D721Med (cell line): ENCODE results near the gene MLEC.

Experiments used
- DNase-seq: peaks from one replicate; pipeline ENCODE4 v3.0.0; 2011; ENCODE audit warnings: low spot score; ENCODE audit not compliant: insufficient read length
- FAIRE-seq: peaks from 2 replicates; lab custom pipeline; 2011; peaks lifted over from hg19 to GRCh38; lab: Jason Lieb, UNC
- TF ChIP-seq, protein P1 (sequence below): IDR thresholded peaks from 2 replicates; pipeline ENCODE4 v1.5.1; 2012; ENCODE audit warnings: mild to moderate bottlenecking, control low read depth; ENCODE audit not compliant: insufficient read depth; ENCODE audit errors: missing control alignments

The MLEC gene

DNA sequence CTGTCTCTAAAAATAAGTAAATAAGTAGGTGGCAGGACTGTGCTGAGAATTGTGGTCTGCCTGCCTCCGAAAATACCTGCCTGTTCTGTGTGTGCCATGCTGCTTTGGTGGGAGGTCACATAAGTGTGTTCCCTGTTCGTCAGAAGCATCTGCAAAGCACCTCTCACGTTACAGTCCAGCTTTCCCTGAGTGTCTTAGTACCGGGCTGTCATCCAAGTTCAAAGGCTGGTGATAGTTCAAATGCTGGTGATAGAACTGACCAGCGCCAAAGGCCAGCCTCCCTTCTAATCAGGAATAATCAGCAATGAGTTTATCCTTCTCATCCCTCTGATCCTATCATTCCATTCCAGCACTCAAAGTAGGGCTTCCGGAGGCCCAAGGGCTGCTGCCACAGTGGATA is 40.9 kb upstream of the MLEC start:
- TF ChIP-seq, protein P1, sequence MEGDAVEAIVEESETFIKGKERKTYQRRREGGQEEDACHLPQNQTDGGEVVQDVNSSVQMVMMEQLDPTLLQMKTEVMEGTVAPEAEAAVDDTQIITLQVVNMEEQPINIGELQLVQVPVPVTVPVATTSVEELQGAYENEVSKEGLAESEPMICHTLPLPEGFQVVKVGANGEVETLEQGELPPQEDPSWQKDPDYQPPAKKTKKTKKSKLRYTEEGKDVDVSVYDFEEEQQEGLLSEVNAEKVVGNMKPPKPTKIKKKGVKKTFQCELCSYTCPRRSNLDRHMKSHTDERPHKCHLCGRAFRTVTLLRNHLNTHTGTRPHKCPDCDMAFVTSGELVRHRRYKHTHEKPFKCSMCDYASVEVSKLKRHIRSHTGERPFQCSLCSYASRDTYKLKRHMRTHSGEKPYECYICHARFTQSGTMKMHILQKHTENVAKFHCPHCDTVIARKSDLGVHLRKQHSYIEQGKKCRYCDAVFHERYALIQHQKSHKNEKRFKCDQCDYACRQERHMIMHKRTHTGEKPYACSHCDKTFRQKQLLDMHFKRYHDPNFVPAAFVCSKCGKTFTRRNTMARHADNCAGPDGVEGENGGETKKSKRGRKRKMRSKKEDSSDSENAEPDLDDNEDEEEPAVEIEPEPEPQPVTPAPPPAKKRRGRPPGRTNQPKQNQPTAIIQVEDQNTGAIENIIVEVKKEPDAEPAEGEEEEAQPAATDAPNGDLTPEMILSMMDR: no peak
- no peak for FAIRE-seq
- no peak for DNase-seq

DNA sequence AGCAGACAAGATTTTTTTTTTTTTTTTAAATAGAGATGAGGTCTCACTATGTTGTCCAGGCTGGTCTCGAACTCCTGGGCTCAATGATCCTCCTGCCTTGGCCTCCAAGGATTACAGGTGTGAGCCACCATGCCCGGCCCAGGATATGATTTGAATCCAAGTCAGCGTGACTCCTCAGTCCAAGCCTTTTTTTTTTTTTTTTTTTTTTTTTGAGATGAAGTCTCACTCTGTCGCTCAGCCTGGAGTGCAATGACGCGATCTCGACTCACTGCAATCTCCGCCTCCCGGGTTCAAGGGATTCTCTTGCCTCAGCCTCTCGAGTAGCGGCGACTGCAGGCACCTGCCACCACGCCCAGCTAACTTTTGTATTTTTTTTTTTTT is 39.6 kb upstream of the MLEC start:
- TF ChIP-seq, protein P1: no peak
- FAIRE-seq: no peak
- DNase-seq: no peak

DNA sequence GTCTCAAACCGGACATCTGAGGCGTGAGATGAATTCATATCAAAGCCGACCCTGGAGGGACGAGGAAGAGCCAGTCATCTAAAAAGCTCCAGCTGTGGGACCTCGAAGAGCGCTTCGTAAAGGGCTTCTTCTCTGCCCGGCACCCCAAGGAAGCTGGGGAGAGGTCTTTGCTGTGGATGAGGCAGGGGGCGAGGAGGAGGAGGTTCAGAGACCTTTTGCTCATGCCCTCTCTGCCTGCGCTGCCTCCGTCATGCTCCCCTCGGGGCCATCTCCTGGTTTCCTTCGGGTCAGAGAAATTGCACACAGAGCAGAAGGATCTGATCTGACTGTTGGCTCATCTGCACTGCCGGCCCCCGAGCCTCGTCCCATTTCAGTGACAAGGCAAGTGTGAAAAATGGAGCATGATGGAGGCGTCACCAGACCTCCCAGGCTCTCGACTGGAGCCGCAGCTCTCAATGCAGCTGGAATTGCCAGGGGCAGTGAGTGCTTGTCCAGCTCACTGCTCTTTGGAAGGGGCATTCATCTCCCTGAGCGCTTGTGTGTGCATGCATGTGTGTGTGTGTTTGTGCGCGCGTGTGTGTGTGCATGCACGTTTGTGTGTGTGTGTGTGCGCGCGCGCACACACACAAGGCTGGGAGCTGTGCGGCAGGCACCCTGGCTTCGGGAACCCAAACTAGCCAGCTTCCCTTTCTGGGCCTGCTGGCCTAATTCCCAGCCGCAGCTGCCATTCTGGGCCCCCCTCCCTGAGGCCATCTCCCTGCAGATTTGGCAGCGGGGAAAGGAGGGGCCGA is 37.3 kb upstream of the MLEC start:
- DNase-seq (no peak), FAIRE-seq (no peak)
- TF ChIP-seq, protein P1: no peak

DNA sequence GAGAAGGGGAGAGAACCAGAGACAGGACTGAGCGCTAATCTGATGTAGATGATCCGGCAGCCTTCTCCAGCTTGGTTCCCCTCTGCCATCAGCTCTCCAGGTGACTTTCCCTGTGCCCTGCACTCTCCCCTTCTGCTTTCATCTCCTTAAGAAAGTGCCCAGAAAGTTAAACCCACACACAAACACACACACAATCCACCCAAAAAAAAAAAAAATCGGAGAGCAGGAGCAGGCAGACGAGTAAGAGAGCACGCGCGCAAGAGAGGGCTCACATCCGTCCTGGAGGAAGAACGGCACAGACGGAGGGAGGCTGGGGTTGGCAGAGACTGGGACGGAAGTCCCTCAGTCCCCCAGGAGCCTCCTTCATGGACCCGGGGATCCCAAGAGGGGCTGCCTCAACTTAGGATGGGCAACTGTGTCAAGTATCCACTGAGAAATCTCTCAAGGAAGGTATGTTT is 36.7 kb upstream of the MLEC start:
- FAIRE-seq (no peak), DNase-seq (no peak)
- TF ChIP-seq, protein P1: no peak

DNA sequence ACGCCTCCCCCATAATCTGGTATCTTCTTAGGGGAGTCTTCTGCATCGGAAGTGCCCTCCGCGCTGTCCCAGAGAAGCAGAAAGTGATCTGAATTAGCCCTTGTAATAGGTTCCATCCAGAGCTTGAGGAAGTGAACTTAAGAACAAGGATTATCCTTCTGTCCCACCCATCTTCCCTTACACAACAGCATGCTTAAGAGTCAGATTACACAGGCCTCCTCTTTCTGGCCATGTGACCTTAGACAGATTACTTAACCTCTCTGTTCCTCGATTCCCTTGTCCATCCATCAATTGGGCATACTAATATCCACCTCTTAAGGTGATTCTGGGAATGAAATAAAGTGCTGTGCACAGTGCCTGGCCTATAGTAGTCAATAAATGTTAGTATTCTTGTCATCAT is 35.1 kb upstream of the MLEC start:
- FAIRE-seq (no peak), DNase-seq (no peak)
- TF ChIP-seq, protein P1: no peak

DNA sequence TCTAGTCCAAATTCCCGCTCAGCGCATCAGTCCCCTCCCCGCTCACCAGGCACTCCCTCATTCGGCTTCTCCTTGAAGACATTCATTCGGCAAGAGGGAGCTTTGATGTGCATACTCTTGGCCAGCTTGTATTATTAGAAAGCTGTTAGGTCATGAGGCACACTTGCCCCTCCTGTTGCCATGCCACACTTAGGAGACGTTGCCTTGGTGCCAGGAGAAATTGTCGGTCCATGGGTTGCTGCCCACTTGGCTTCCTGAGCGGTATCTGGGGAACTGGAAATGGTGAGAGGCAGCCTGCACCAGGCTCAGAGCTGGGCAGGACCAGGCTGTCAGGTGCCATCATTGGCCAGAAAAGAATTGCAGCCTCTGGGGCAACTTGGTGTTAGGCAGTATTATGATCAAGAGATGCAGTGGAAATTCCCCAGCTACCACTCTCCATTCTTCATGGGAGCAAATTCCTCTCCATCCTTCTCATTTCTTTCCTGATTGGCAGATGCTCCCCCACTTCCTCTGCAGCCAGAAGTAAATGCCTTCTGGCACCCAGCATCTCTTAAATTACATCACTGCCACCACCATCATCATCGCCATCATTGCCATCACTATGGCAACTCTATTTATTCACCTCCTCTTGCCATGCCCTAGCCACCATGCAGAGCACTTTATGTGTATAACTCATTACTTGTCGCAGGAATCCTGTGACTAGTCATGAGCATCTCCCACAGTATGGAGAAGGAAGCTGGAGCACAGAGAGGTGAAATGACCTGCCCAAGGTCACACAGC is 34.1 kb upstream of the MLEC start:
- DNase-seq: no peak
- FAIRE-seq: no peak
- TF ChIP-seq, protein P1: no peak
